Keratinocyte (primary cell): Measurements from ENCODE around the gene OSTF1.

ENCODE experiments used
- EZH2 ChIP-seq: IDR thresholded peaks from one replicate; pipeline ENCODE4 v1.6.1; 2012; ENCODE audit warnings: inconsistent platforms, mild to moderate bottlenecking, low read length, moderate library complexity
- TF ChIP-seq, protein P1 (sequence below), 3 experiments: IDR thresholded peaks in 1 of 3; conservative IDR thresholded peaks in 1 of 3; optimal IDR thresholded peaks in 1 of 3; 2 replicates in 2 of 3; 3 replicates in 1 of 3; pipeline versions ENCODE3 to v1.5.1; 2011; ENCODE audit warnings: low read length in 3 of 3, mild to moderate bottlenecking in 3 of 3, moderate library complexity in 2 of 3, control low read depth in 1 of 3, inconsistent platforms in 1 of 3; ENCODE audit not compliant: insufficient read depth in 2 of 3; ENCODE audit errors: extremely low read depth in 1 of 3

DNA sequence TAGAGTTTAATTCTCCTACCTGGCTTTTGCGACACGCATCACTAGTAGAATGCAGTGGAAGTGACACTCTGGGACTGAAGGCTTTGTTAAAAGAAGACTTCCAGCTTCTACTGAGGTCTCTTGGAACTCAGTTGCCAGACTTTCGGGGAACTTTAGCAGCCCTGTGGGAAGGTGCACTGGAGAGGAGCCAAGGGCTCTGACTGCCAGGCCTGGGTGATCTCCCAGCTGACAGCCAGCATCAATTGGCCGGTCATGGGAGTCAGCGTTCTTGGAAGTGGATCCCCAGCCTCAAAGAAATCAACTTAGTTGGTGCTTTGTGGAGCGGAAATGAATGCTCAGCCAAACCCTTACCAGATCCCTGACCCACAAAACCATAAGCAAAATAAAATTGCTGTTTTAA, 87.1 kb downstream of the OSTF1 start:
- TF ChIP-seq EZH2: no peak
- TF ChIP-seq, protein P1, sequence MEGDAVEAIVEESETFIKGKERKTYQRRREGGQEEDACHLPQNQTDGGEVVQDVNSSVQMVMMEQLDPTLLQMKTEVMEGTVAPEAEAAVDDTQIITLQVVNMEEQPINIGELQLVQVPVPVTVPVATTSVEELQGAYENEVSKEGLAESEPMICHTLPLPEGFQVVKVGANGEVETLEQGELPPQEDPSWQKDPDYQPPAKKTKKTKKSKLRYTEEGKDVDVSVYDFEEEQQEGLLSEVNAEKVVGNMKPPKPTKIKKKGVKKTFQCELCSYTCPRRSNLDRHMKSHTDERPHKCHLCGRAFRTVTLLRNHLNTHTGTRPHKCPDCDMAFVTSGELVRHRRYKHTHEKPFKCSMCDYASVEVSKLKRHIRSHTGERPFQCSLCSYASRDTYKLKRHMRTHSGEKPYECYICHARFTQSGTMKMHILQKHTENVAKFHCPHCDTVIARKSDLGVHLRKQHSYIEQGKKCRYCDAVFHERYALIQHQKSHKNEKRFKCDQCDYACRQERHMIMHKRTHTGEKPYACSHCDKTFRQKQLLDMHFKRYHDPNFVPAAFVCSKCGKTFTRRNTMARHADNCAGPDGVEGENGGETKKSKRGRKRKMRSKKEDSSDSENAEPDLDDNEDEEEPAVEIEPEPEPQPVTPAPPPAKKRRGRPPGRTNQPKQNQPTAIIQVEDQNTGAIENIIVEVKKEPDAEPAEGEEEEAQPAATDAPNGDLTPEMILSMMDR (optimal IDR thresholded peaks at IDR 0.05 in 1 of 3, IDR thresholded peaks at IDR 0.05 in 1 of 3, conservative IDR thresholded peaks at IDR 0.05 in 1 of 3; ENCODE audit: extremely low read depth in 1 of 3, insufficient read depth in 2 of 3, low read length in 3 of 3): no peak
